GM12878 (cell line): ENCODE results near the gene PARP2. TPM values are rescaled to one million over a fixed set of nuclear protein-coding genes. Genes with fewer than 3 reads are reported as not detected.

ENCODE experiments used
- ATAC-seq: fragments of 200-7000 bp; cut with Tn5 transposase; 3 replicates; pipeline ENCODE4 v1.9.1; 2020; ENCODE audit warnings: mild to moderate bottlenecking, moderate library complexity
- BruUV-seq: library from RNA; stranded (reverse); fragments of 400-500 nt; replicated peaks from 2 replicates; lab custom pipeline; 2021; lab: Mats Ljungman, UMichigan
- CTCF ChIA-PET: fragments of 300-600 bp; sonication (Branson Sonifier 250); formaldehyde crosslinking; extraction: SDS; loops from one replicate; lab custom pipeline; 2021; ENCODE audit warnings: inconsistent platforms; lab: Yijun Ruan, JAX
- POLR2A ChIA-PET: fragments of 350-600 bp; formaldehyde crosslinking; extraction: SDS; loops from one replicate; lab custom pipeline; 2021; ENCODE audit warnings: inconsistent platforms; lab: Charles Lee
- RAD21 ChIA-PET: fragments of 300-600 bp; sonication (Branson Sonifier 250); formaldehyde crosslinking; loops from one replicate; lab custom pipeline; 2023; ENCODE audit warnings: antibody characterized with exemption; ENCODE audit not compliant: unreplicated experiment; lab: Charles Lee
- SMC1A ChIA-PET: fragments of 300-600 bp; sonication (Branson Sonifier 250); formaldehyde crosslinking; loops from one replicate; lab custom pipeline; 2023; ENCODE audit not compliant: unreplicated experiment, uncharacterized antibody; lab: Charles Lee
- DNase-seq: peaks from one replicate; pipeline ENCODE4 v3.0.0-alpha.2; 2011; ENCODE audit warnings: low read depth, low spot score
- FAIRE-seq: peaks from 3 replicates; lab custom pipeline; 2011; peaks lifted over from hg19 to GRCh38; lab: Jason Lieb, UNC
- H2AFZ ChIP-seq: 2 replicates; pipeline ENCODE4 v1.6.0; 2011; ENCODE audit warnings: low read depth, low read length, control low read depth; ENCODE audit not compliant: control insufficient read depth
- H3K27ac ChIP-seq: 2 replicates; pipeline ENCODE4 v1.5.1; 2011; ENCODE audit warnings: control low read depth; ENCODE audit not compliant: control insufficient read depth, insufficient read depth
- H3K27me3 ChIP-seq, 2 experiments: replicated peaks in 1 of 2; 2 replicates each; pipeline versions ENCODE4 v1.6.0 to v1.6.1; 2011; ENCODE audit warnings: low read length in 1 of 2; ENCODE audit not compliant: control insufficient read depth in 2 of 2, insufficient read depth in 2 of 2
- H3K36me3 ChIP-seq, 2 experiments: 2 replicates each; pipeline ENCODE4 v1.5.1; 2011; ENCODE audit warnings: low read length in 1 of 2; ENCODE audit not compliant: control insufficient read depth in 2 of 2, insufficient read depth in 2 of 2
- H3K4me1 ChIP-seq: 2 replicates; pipeline ENCODE4 v1.6.1; 2011; ENCODE audit warnings: mild to moderate bottlenecking, low read length, moderate library complexity, mixed read lengths; ENCODE audit not compliant: control insufficient read depth, insufficient read depth
- H3K4me2 ChIP-seq: 2 replicates; pipeline ENCODE4 v1.6.0; 2011; ENCODE audit warnings: control low read depth; ENCODE audit not compliant: control insufficient read depth, insufficient read depth
- H3K4me3 ChIP-seq: fragments of 200-600 bp; sonication (generic); 2 replicates; pipeline ENCODE4 v1.5.1; 2016
- H3K79me2 ChIP-seq: 2 replicates; pipeline ENCODE4 v1.6.0; 2011; ENCODE audit warnings: low read length; ENCODE audit not compliant: control insufficient read depth, insufficient read depth
- H3K9ac ChIP-seq: 2 replicates; pipeline ENCODE4 v1.8.0; 2011; ENCODE audit warnings: low read length, control low read depth, mixed read lengths; ENCODE audit not compliant: control insufficient read depth, insufficient read depth
- H3K9me3 ChIP-seq: replicated peaks from 3 replicates; pipeline ENCODE4 v1.5.1; 2011; ENCODE audit warnings: mild to moderate bottlenecking, low read length; ENCODE audit not compliant: control insufficient read depth, insufficient read depth
- H4K20me1 ChIP-seq: 2 replicates; pipeline ENCODE4 v1.6.0; 2011; ENCODE audit not compliant: control insufficient read depth, insufficient read depth
- BCL11A ChIP-seq: IDR thresholded peaks from 2 replicates; pipeline ENCODE4 v1.6.1; 2011; ENCODE audit warnings: low read depth, low read length
- CBX3 ChIP-seq: fragments of 200-600 bp; sonication (generic); IDR thresholded peaks from 2 replicates; pipeline ENCODE4 v1.6.1; 2016; ENCODE audit warnings: low read depth, borderline replicate concordance
- FOXK2 ChIP-seq: fragments of 450-650 bp; IDR thresholded peaks from 2 replicates; pipeline ENCODE4 v1.6.1; 2017; ENCODE audit warnings: mild to moderate bottlenecking, moderate library complexity
- GABPA ChIP-seq: IDR thresholded peaks from 2 replicates; pipeline ENCODE4 v1.6.1; 2014; ENCODE audit warnings: antibody characterized with exemption, low read depth, mild to moderate bottlenecking, inconsistent platforms
- JUND ChIP-seq: IDR thresholded peaks from 2 replicates; pipeline ENCODE4 v1.6.1; 2012; ENCODE audit warnings: low read depth, mild to moderate bottlenecking, low read length, improper control_type of control experiment, moderate library complexity
- KLF5 ChIP-seq: fragments of 450-650 bp; IDR thresholded peaks from 2 replicates; pipeline ENCODE4 v1.6.1; 2014; ENCODE audit warnings: mild to moderate bottlenecking; ENCODE audit not compliant: partially characterized antibody
- MYC ChIP-seq: IDR thresholded peaks from 2 replicates; pipeline ENCODE4 v1.6.1; 2011; ENCODE audit warnings: mild to moderate bottlenecking, low read length, moderate library complexity, inconsistent platforms; ENCODE audit not compliant: insufficient read depth, insufficient replicate concordance, insufficient read length, severe bottlenecking
- NFIC ChIP-seq: IDR thresholded peaks from 2 replicates; pipeline ENCODE4 v1.6.1; 2012; ENCODE audit warnings: low read depth, mild to moderate bottlenecking, inconsistent platforms, low read length, moderate library complexity
- NFXL1 ChIP-seq: fragments of 450-650 bp; IDR thresholded peaks from 2 replicates; pipeline ENCODE4 v1.6.1; 2017; ENCODE audit warnings: antibody characterized with exemption, mild to moderate bottlenecking, borderline replicate concordance
- NR2F1 ChIP-seq: fragments of 450-650 bp; conservative IDR thresholded peaks from 2 replicates; pipeline ENCODE4 v1.6.1; 2017; ENCODE audit warnings: mild to moderate bottlenecking
- PML ChIP-seq: IDR thresholded peaks from 2 replicates; pipeline ENCODE4 v1.6.1; 2012; ENCODE audit warnings: low read length, inconsistent platforms
- RAD21 ChIP-seq: IDR thresholded peaks from 2 replicates; pipeline ENCODE4 v1.6.1; 2011; ENCODE audit warnings: mild to moderate bottlenecking, low read depth, low read length, moderate library complexity; ENCODE audit not compliant: insufficient read depth
- RB1 ChIP-seq: fragments of 450-650 bp; formaldehyde crosslinking; IDR thresholded peaks from 2 replicates; pipeline ENCODE4 v1.6.1; 2017; ENCODE audit warnings: mild to moderate bottlenecking, borderline replicate concordance
- RCOR1 ChIP-seq: conservative IDR thresholded peaks from 2 replicates; pipeline ENCODE4 v1.6.1; 2012; ENCODE audit warnings: low read depth, low read length, improper control_type of control experiment
- RUNX3 ChIP-seq: IDR thresholded peaks from 2 replicates; pipeline ENCODE4 v1.6.1; 2012; ENCODE audit warnings: low read length, inconsistent platforms
- SRF ChIP-seq, 2 experiments: IDR thresholded peaks; 2 replicates each; pipeline ENCODE4 v1.6.1; 2011; ENCODE audit warnings: low read depth in 2 of 2, low read length in 2 of 2, mild to moderate bottlenecking in 1 of 2, moderate library complexity in 1 of 2
- TAF1 ChIP-seq: IDR thresholded peaks from 2 replicates; pipeline ENCODE4 v1.6.1; 2011; ENCODE audit warnings: mild to moderate bottlenecking, low read depth, low read length, borderline replicate concordance
- TBL1XR1 ChIP-seq: IDR thresholded peaks from 2 replicates; pipeline ENCODE4 v1.6.1; 2012; ENCODE audit warnings: low read depth, low read length, improper control_type of control experiment
- YBX1 ChIP-seq: fragments of 450-650 bp; IDR thresholded peaks from 2 replicates; pipeline ENCODE4 v1.6.1; 2016; ENCODE audit warnings: antibody characterized with exemption
- ZNF207 ChIP-seq: fragments of 450-650 bp; IDR thresholded peaks from 2 replicates; pipeline ENCODE4 v1.6.1; 2014; ENCODE audit warnings: antibody characterized with exemption, mild to moderate bottlenecking, borderline replicate concordance
- WGBS: methylation state at CpG from one replicate; pipeline ENCODE4 v1.1.6; 2016; ENCODE audit warnings: low lambda C conversion rate; ENCODE audit not compliant: insufficient replicate concordance, insufficient coverage; ENCODE audit errors: missing lambda C conversion rate; 5-methylcytosine and 5-hydroxymethylcytosine counted together
- in situ Hi-C: fragments of 300-500 bp; cut with MboI; formaldehyde crosslinking; loops from 9 replicates; pipeline ENCODE4 v1.14.3; 2018; ENCODE audit warnings: mixed read lengths
- intact Hi-C: fragments of 100-400 bp; cut with micrococcal nuclease; formaldehyde crosslinking; loops from one replicate; pipeline ENCODE4 v1.14.2; 2022; ENCODE audit not compliant: unreplicated experiment
- polyA plus RNA-seq, 11 experiments: library from polyadenylated mRNA; depleted of rRNA in 4 of 11; unstranded in 6 of 11; stranded (reverse) in 5 of 11; fragments of >200 nt; fragmentation: Nextera tagmentation in 4 of 11; fragmentation: Illumina TruSeq in 1 of 11; extraction: Ambion mirVana in 4 of 11; extraction: Trizol in 1 of 11; gene quantifications; 1 replicate in 1 of 11; 2 replicates in 10 of 11; pipeline versions ENCODE4 v1.2.1 to v1.2.3, GENCODE V29; 2011 to 2016; ENCODE audit warnings: inconsistent platforms in 2 of 11, missing spikeins in 2 of 11, low read depth in 1 of 11
- total RNA-seq, 4 experiments: library from RNA; depleted of rRNA in 3 of 4; stranded (reverse); fragments of >200 nt in 3 of 4; fragmentation: Illumina TruSeq in 1 of 4; extraction: Trizol in 1 of 4; gene quantifications; 2 replicates each; pipeline versions ENCODE4 v1.2.1 to v1.2.3, GENCODE V29; 2013 to 2021
- TF ChIP-seq, protein P1 (sequence below): IDR thresholded peaks from 2 replicates; pipeline ENCODE4 v1.6.1; 2011; ENCODE audit warnings: low read depth, low read length, improper control_type of control experiment, borderline replicate concordance
- TF ChIP-seq, protein P2 (sequence below): fragments of 450-650 bp; IDR thresholded peaks from 2 replicates; pipeline ENCODE4 v1.6.1; 2017; ENCODE audit warnings: low read depth, mild to moderate bottlenecking, moderate library complexity

The PARP2 gene
- total and polyA plus RNA-seq, 10 of the 15 experiments (the other 5 are each of a cell fraction or from before 2014, with no cell fraction given), result 26.7 to 75.4 (median 42.3) TPM

- no TSS peak for BruUV-seq
- ATAC-seq, result no peak
These were observed 29.4 kb downstream of the PARP2 start for GRCh38 chr14:20372796-20373195.

GRCh38 chr14:20375471-20375870 is 32.0 kb downstream of the PARP2 start:
- peaks cover 24 to 30% of the 10 kb centered on the region in 2 experiments for H3K36me3 ChIP-seq
- TF ChIP-seq BCL11A, result no peak
- TF ChIP-seq TBL1XR1, result no peak
- no peak for TF ChIP-seq TAF1
- TF ChIP-seq NFXL1, result no peak
- TF ChIP-seq PML, result no peak
- TF ChIP-seq, protein P1, sequence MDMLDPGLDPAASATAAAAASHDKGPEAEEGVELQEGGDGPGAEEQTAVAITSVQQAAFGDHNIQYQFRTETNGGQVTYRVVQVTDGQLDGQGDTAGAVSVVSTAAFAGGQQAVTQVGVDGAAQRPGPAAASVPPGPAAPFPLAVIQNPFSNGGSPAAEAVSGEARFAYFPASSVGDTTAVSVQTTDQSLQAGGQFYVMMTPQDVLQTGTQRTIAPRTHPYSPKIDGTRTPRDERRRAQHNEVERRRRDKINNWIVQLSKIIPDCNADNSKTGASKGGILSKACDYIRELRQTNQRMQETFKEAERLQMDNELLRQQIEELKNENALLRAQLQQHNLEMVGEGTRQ, result no peak
- TF ChIP-seq, protein P2, sequence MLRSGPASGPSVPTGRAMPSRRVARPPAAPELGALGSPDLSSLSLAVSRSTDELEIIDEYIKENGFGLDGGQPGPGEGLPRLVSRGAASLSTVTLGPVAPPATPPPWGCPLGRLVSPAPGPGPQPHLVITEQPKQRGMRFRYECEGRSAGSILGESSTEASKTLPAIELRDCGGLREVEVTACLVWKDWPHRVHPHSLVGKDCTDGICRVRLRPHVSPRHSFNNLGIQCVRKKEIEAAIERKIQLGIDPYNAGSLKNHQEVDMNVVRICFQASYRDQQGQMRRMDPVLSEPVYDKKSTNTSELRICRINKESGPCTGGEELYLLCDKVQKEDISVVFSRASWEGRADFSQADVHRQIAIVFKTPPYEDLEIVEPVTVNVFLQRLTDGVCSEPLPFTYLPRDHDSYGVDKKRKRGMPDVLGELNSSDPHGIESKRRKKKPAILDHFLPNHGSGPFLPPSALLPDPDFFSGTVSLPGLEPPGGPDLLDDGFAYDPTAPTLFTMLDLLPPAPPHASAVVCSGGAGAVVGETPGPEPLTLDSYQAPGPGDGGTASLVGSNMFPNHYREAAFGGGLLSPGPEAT, result no peak
- no peak for TF ChIP-seq RCOR1
- TF ChIP-seq RAD21, result no peak
- no peak for TF ChIP-seq RUNX3
- TF ChIP-seq SRF (IDR thresholded peaks at IDR 0.05; ENCODE audit: low read depth in 2 of 2, low read length in 2 of 2), result no peak
- no peak for TF ChIP-seq CBX3
- TF ChIP-seq NR2F1, result no peak
- no peak for TF ChIP-seq FOXK2

More at GRCh38 chr14:20372796-20373195, 29.4 kb downstream of the PARP2 start:
- 83% methylated on average over 5 of the region's 5 CpGs for WGBS
- in situ Hi-C loops (no loop called here), intact Hi-C loops (no loop called here)
- DNase-seq, result no peak
- POLR2A ChIA-PET, result interaction anchor here (0.6 kb wide), 1 partner anchor 1158 kb away, joined by 5 read pairs; no protein-coding TSS in a partner anchor
- SMC1A ChIA-PET, result no interaction called here
- H4K20me1 ChIP-seq, result no peaks in the 10 kb centered on the region
- H3K36me3 ChIP-seq, result peaks cover 24 to 42% of the 10 kb centered on the region in 2 experiments
- H3K79me2 ChIP-seq, result no peaks in the 10 kb centered on the region
- CTCF ChIA-PET, result interaction anchor here (1.3 kb wide), 1 partner anchor 43 kb away, joined by 3 read pairs; no protein-coding TSS in a partner anchor
- no peak overlapping the region for H3K4me3 ChIP-seq
- no peaks in the 10 kb centered on the region for H3K27me3 ChIP-seq
- RAD21 ChIA-PET, result no interaction called here
- peaks cover 2% of the 10 kb centered on the region; the same call in 1 of the 2 replicates for H3K4me1 ChIP-seq
- no peak overlapping the region for H2AFZ ChIP-seq
- no peak for FAIRE-seq
- peaks cover 8% of the 10 kb centered on the region; the same call in 2 of the 3 replicates for H3K9me3 ChIP-seq
- H3K27ac ChIP-seq, result no peak overlapping the region
- no peak overlapping the region for H3K4me2 ChIP-seq
- no peak overlapping the region for H3K9ac ChIP-seq
- TF ChIP-seq RB1, result no peak
- TF ChIP-seq MYC, result no peak
- no peak for TF ChIP-seq KLF5
- no peak for TF ChIP-seq YBX1
- TF ChIP-seq NFIC, result no peak
- no peak for TF ChIP-seq GABPA
- TF ChIP-seq JUND, result no peak
- TF ChIP-seq NFXL1, result no peak
- TF ChIP-seq ZNF207, result no peak
- TF ChIP-seq, all 136 proteins: peak for 0

More at GRCh38 chr14:20375471-20375870, 32.0 kb downstream of the PARP2 start:
- intact Hi-C loops, result no loop called here
- Histone ChIP-seq H3K4me3 (no peak overlapping the region), H3K9me3 (no peaks in the 10 kb centered on the region), H2AFZ (no peak overlapping the region), H3K27me3 (no peaks in the 10 kb centered on the region), H3K27ac (no peak overlapping the region), H3K79me2 (no peaks in the 10 kb centered on the region), H3K4me2 (no peak overlapping the region), H3K9ac (no peak overlapping the region), H4K20me1 (no peaks in the 10 kb centered on the region), H3K4me1 (no peaks in the 10 kb centered on the region)
- ChIA-PET POLR2A (no interaction called here), SMC1A (interaction anchor here (0.6 kb wide), 1 partner anchor 16 kb away, joined by 4 read pairs; no protein-coding TSS in a partner anchor), CTCF (interaction anchor here (0.6 to 1.6 kb wide), 4 partner anchors 29 to 481 kb away, joined by 3 read pairs; partner anchors contain the start of gene CCNB1IP1), RAD21 (no interaction called here)
- ATAC-seq, result no peak
- 93% methylated on average over 3 of the region's 3 CpGs for WGBS
- in situ Hi-C loops, result no loop called here
- DNase-seq, result no peak
- no peak for FAIRE-seq
- BruUV-seq, result no TSS peak
